CMK (cell line): ENCODE results near the gene IFI16.
"Not testable (repeated sequence)": the region's sequence is repeated elsewhere in the genome, so short reads cannot be mapped to it uniquely, and the experiment has no call there.

Experiments
- DNase-seq: peaks from one replicate; pipeline ENCODE4 v3.0.0-alpha.2; 2010; ENCODE audit warnings: low read depth

Gene IFI16

DNA sequence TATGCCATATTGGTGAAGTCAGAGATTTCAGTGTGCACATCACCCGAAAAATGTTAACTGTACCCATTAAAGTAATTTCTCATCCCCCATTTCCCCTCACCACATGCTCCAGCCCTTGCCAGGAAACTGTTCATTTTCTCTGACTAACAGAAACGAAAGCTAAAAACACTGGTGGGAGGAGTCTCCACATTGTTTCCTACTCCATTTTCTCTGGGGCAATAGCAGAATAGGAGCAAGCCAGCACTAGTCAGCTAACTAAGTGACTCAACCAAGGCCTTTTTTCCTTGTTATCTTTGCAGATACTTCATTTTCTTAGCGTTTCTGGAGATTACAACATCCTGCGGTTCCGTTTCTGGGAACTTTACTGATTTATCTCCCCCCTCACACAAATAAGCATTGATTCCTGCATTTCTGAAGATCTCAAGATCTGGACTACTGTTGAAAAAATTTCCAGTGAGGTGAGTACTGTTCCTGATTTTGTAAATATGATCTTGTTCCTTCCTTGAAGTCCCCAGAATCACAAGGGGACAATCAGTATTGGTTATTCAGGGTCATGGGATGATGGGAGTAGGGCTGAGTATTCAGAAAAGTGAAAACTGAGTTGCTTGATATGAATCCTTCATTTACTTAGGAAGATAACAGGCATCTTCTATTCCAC is at the start of gene IFI16:
Gene IFI16 (plus strand): TSS at position 204 of the 658 bp plus-strand sequence. CDS start 4,774 bp downstream, outside the sequence.
- peak; percentile 53 for DNase-seq

GRCh38 chr1:158961178-158961577 is 48.5 kb upstream of the IFI16 start:
- no peak for DNase-seq

GRCh38 chr1:158962983-158963382 is 46.7 kb upstream of the IFI16 start:
- no peak for DNase-seq

DNA sequence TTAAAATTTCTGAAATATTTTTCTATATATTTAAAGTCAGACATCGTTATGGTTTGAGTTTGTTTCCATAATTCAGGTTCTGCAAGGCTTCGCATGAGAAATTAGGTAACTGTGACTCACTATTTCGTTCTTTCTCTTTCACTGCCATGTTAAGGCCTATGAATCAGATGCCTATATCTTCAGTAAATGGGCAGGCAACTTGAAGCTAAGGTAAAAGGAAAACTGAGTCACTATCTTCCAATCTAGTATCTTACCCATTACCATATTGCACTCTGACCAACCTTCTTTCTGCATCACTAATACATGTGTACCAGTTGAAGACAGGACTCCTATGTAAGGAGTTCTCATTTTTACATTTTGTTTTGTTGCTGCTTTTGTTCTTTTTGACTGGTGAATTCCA is 40.5 kb upstream of the IFI16 start:
- no peak for DNase-seq

DNA sequence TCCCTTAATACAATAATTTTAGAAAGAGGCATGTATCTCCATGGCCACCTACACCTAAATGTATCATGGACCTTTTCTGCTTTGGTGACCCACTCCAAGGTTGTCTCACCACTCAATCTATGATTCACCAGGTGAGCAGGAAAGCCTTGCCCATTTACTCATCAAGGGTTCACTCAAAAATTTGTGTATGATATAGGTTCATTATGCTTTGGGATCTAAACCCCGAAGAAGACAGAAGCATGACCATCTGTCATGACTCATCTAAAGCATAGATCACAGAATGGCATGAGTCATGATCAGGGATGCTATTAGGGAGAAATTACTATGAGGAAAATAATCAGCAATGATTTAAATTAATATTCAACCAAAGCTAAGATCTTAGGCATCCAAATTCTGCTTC is 39.9 kb upstream of the IFI16 start:
- DNase-seq = no peak

DNA sequence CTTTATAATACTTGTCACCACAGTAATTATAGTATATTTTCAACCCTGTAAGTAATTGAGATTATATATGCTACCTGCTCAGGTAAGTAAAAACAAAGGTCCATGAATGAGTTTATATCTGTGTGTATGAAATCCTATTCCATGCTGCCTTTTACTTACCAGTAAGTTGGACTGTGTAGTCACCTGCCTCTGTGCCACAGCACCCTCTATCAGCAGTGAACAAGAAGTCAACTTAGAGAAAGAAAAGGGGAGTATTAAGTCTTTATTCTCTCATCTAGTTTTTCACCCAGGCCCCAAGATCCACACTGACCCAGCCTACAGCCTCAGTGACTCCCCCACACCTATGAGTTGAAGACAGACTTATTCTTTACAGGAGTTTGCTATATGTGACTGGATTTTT is 36.9 kb upstream of the IFI16 start:
- no peak for DNase-seq

- DNase-seq = no peak
Measured at GRCh38 chr1:158976219-158976618, 33.5 kb upstream of the IFI16 start.

- no peak for DNase-seq
Measured at GRCh38 chr1:158978730-158979129, 31.0 kb upstream of the IFI16 start.

- DNase-seq = no peak
Measured at GRCh38 chr1:158979229-158979628, 30.5 kb upstream of the IFI16 start.

GRCh38 chr1:158983235-158983634 is 26.5 kb upstream of the IFI16 start:
- DNase-seq = no peak

GRCh38 chr1:158984386-158984785 is 25.3 kb upstream of the IFI16 start:
- no peak for DNase-seq

DNA sequence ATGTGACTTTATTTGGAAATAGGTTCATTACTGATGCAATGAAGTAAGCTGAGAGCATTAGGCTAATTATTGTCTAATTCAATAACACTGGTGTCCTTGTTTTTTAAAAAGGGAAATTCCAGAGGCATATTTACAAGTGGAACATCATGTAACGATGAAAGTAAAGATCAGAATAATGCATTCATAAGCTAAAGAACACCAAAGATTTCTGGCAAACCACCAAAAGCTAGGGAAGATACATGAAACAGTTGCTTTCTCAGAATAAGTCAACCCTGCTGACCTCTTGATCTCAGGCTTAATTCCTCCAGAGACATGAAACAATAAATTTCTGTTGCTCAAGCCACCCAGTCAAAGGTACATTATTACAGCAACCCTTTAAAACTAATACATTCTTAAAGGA is 20.3 kb upstream of the IFI16 start:
- no peak for DNase-seq

DNA sequence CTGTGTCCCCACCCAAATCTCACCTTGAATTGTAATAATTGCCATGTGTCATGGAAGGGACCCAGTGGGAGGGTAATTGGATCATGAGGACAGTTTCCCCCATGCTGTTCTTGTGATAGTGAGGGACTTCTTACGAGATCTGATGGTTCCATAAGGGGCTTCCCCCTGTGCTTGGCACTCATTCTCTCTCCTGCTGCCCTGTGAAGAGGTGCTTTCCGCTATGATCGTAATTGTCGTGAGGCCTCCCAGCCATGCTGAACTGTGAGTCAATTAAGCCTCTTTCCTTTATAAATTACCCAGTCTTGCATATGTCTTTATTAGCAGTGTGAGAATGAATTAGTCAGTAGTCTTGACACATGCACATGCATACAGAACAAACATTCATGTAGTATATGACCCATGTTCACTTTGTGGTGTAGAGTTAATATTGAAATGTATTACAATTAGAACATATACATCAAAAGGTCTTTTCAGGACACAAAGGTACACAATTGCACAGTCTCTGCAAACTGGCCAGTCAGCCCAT is 16.9 kb upstream of the IFI16 start:
- DNase-seq = no peak

- no peak for DNase-seq
Measured at GRCh38 chr1:158996998-158997397, 12.7 kb upstream of the IFI16 start.

DNA sequence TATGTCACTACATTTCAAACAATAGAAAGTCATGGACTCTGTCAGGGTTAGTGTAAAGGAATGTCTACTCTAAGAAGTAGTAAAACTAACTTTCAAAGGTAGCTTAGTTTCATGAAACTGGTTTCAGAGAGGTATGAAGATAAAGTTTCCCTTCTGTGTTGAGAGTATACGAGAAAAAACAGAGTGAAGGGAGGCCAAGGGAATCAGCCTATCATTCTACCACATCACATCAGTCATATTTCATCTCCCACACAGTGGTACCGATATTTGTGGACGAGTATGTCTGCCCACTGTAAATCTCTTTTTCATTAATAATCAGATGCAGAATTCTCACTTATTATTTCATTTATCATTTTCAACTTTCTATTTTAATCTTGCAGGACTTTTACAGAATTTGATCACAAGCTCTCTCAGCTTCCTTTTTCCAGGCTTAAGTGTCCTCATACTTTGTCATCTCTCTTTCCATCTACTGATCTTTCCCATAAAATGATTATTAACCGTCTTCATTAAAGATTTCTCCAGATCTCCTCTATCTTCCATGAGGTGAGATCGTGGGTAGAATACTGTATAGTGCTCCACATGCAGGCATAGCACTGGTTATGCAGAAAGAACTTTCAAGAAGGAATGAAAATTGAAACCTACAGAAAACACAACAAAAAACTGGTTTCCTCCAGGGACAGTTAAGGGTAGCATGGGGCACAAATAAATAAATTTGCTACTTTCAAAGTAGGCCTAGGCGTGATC is 11.5 kb upstream of the IFI16 start:
- no peak for DNase-seq

DNA sequence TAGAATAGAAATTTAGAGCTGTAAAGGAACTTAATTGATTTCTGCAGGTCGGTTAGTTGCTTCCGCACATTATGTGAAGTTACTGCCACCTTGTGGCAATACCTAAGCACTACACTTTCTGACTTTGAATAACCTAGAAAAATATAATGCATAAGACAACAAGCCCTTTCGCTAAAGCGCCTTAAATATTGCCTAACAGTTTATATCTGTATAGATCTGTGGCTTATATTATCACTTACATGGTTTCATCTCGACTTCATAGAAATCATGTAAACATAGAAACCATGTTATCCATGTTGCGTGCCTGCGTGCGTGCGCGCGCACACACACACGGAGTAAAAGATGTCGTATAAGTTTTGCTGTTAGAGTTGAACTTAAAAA is 10.9 kb upstream of the IFI16 start:
- DNase-seq = no peak

DNA sequence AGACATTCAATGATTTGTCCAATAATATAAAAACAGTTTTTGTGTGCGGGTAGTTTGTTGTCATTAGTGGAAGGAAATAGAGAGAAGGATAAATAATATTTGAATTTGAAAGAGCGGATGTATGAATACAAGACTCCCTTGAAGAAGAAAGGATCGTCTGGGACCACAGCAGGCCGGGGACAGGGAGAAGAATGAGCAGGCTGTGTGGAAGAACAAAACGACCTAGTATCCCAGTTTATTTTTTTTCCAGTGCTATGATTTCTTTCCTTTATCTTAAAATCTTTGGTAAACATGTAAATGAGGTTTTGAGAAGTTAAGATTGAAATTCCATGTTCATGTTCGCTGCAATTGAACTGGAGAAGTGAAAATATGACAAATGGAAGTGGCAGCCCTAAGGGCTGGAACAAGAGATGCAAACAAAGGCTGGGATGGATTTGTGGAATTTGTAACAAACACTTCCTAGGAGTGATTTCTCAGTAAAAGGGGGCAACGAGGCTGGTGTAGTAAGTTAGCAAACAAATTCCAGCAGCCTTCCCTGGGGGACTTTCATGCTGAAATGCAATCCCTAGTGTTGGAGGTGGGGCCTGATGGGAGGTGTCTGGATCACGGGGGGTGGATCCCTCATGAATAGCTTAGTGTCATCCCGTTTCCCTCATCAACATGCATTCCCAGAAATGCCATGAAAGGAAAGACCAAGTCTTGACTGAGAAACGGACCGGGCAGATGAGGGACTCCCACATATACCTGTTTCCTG is 10.2 kb upstream of the IFI16 start:
- DNase-seq = no peak

DNA sequence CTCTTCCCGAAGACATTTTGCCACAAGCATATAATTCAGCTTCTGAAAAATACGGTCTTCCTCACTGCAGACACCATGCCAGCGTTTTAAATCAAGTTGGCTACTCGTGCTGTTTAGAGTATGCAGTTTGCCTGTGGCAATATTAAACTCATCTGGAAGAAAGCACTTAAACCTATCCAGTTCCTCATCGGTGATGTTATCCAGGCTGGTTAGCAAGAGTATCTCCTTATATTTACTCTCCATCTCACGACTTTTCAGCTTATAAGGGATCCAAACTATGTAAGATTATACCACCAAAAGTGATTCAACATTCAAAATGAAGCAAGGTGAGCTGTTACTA is 9.7 kb upstream of the IFI16 start:
- no peak for DNase-seq

DNA sequence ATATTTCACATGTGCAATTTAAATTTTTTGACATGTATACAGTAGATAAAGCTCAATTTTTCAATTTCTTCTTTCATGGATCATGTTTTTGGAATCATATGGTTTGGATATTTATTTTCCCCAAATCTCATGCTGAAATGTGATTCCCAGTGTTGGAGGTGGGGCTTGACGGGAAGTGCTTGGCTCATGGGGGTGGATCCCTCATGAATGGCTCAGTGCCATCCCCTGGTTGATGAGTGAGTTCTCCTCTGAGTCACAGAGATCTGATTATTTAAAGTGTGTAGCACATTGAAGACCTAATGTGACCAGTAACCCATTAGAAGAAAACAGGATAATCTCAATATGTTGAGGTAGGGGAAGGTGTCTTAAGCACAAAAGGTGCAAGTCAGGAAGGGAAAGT is 9.1 kb upstream of the IFI16 start:
- DNase-seq = no peak

DNA sequence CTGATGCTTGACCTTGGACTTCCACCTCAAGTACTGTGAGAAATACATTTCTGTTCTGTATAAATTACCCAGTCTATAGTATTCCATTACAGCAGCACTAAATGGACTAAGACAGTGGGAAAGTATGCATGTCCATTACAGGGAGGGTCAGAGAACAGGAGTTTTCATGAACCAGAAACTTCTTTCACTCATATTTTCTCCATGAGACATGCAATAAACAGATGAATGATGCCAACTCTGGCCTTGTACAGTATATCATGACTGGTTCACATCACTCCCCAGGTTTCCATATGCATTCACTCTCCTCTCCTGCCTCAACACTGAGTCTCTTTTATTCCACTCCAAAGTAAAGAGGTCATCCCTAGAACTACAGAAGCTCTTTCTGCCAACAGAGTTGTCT is 4.5 kb upstream of the IFI16 start:
- no peak for DNase-seq

DNA sequence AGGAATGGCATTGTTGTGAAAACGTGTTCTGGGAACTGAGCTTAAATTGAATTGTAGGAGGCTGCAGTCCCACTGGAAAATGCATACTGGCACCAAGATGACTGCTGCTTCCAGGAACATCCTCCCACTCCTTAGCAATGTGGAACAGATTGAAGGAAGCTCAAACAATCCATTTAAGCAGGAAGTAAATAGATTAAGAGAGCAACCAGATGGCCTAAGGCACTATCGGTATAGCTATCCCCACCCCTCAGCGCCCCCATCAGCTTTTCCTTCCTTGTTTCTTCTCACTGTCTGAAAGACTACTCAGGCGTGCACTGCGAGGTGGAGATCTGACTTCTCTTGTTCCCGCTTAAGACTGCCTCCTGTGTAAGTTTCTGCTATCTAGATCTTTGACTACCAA is 4.0 kb upstream of the IFI16 start:
- peak; percentile 55 for DNase-seq

GRCh38 chr1:159006210-159006807 is 3.4 kb upstream of the IFI16 start:
- not testable (repeated sequence) for DNase-seq

DNA sequence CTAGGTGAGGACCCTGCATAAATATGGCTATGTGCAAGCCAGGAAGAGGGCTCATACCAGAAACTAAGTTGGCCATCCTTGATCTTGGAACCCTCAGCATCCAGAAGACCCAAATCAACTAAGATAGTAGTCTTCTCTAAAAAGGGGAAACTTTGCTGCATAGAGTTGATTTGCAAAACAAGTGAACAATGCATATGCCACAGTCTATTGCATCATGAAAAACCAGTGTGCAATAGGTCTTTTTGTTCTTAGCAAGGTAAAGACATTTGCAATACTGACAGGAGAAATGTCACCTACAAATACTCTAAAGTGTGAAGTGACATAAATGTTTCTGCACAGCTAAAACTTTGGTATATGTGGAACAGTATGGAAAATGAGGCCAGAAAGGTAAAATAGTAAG is 2.0 kb upstream of the IFI16 start:
- DNase-seq = no peak
